ENCODE results near the gene PPP1R1C. TPM values are rescaled to one million over a fixed set of nuclear protein-coding genes. Genes with fewer than 3 reads are reported as not detected.
"Not testable (repeated sequence)": the region's sequence is repeated elsewhere in the genome, so short reads cannot be mapped to it uniquely, and the experiment has no call there.

Gene PPP1R1C
- total and polyA plus RNA-seq, 5 donors from 2014 or later = not detected

DNA sequence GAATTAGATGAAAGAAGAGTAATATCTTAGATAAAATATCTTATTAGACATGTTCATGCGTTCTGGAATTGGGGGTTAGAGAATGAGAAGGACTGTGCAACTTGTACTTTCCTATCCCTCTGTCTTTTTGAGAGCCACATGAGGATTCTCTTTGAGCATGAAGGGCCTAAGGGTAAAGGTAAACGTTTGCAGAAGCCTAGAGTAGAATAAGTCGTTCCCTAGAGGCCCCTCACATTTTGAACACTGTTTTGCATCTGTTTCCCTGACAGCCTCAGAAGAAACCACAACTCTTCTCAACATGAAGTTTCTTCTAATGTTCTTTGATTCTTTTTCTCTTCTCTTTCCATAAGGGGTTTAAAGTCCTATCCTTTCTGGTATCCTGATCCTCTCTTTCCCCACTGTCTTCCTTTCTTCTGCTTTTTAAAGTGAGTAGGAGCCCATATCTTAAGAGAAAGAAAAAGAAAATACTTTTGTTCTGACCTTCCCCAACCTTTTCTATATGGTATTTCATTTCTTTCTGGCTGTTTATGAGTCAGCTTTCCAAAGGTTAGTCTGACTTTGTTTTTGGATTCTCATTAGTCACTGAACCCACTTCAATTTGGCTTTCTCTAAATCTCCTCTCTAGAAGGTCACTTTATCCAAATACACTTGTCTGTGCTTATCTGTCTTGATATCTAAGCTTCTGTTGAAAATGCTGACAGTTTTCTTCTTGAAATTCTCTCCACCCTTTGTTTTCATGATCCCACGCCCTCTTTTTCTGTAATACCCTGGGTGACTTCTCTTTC is 34.8 kb downstream of the PPP1R1C start:
- Mint-ChIP-seq H3K27me3 (no peaks in the 10 kb centered on the region), H3K9me3 (peaks cover 0 to 9% (median 7%) of the 10 kb centered on the region in 7 donors), H3K36me3 (no peaks in the 10 kb centered on the region), H3K27ac (no peak overlapping the region), H3K4me1 (no peaks in the 10 kb centered on the region), H3K4me3 (no peak overlapping the region)
- no peak overlapping the region for H3K27ac ChIP-seq (ENCODE audit: insufficient read depth, low read length, poor library complexity, severe bottlenecking)
- H3K9me3 ChIP-seq (ENCODE audit: control insufficient read depth in 2 of 2, low read length in 2 of 2) = no peaks in the 10 kb centered on the region
- no peak for DNase-seq
- no peaks in the 10 kb centered on the region for H3K4me1 ChIP-seq (ENCODE audit: control insufficient read depth, insufficient read depth, low read length, poor library complexity, severe bottlenecking)
- no peaks in the 10 kb centered on the region for H3K36me3 ChIP-seq (ENCODE audit: control insufficient read depth, insufficient read depth, low read length)
- no peak overlapping the region for H3K4me3 ChIP-seq (ENCODE audit: low read depth, low read length)
- H3K27me3 ChIP-seq (ENCODE audit: control insufficient read depth, insufficient read depth, low read length) = no peaks in the 10 kb centered on the region
- no peak for ATAC-seq (ENCODE audit: low read depth in 2 of 2)

DNA sequence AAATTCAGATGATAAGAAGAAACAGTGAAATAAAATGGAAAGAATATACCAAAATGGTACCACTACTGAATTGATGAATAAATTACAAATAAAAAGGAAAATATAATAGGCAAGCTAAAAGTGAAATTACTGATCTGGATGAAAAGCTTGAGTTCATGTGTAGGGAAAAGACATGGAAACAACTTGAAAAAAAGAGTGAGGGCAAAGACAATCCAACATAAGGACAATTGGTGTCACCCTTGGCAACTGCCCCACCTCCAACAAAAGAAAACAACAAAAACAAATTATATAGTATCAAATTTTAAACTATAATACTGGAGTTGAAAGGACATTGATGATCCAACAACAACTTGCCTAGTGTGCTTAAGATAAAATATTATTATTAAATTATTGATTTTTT is 37.6 kb downstream of the PPP1R1C start:
- Histone ChIP-seq H3K4me3 (ENCODE audit: low read depth, low read length) (no peak overlapping the region), H3K36me3 (ENCODE audit: control insufficient read depth, insufficient read depth, low read length) (no peaks in the 10 kb centered on the region), H3K9me3 (ENCODE audit: control insufficient read depth in 2 of 2, low read length in 2 of 2) (no peaks in the 10 kb centered on the region), H3K4me1 (ENCODE audit: control insufficient read depth, insufficient read depth, low read length, poor library complexity, severe bottlenecking) (no peaks in the 10 kb centered on the region), H3K27me3 (ENCODE audit: control insufficient read depth, insufficient read depth, low read length) (no peaks in the 10 kb centered on the region), H3K27ac (ENCODE audit: insufficient read depth, low read length, poor library complexity, severe bottlenecking) (no peak overlapping the region)
- Mint-ChIP-seq H3K4me3 (no peak overlapping the region), H3K27ac (no peak overlapping the region), H3K9me3 (peaks cover 0 to 9% (median 7%) of the 10 kb centered on the region in 7 donors), H3K27me3 (no peaks in the 10 kb centered on the region), H3K36me3 (no peaks in the 10 kb centered on the region), H3K4me1 (no peaks in the 10 kb centered on the region)
- DNase-seq (no peak), ATAC-seq (ENCODE audit: low read depth in 2 of 2) (no peak)

DNA sequence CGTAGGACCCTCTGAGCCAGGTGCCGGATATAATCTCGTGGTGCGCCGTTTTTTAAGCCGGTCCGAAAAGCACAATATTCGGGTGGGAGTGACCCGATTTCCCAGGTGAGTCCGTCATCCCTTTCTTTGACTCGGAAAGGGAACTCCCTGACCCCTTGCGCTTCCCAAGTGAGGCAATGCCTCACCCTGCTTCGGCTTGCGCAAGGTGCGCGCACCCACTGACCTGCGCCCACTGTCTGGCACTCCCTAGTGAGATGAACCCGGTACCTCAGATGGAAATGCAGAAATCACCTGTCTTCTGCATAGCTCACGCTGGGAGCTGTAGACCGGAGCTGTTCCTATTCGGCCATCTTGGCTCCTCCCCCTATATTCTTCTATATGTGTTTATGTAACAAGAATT is 45.2 kb downstream of the PPP1R1C start:
- H3K36me3 ChIP-seq (ENCODE audit: control insufficient read depth, insufficient read depth, low read length); H3K36me3 Mint-ChIP-seq; H3K27ac Mint-ChIP-seq; H3K9me3 Mint-ChIP-seq; H3K9me3 ChIP-seq (ENCODE audit: control insufficient read depth in 2 of 2, low read length in 2 of 2); H3K4me1 Mint-ChIP-seq; DNase-seq; ATAC-seq (ENCODE audit: low read depth in 2 of 2); H3K27me3 ChIP-seq (ENCODE audit: control insufficient read depth, insufficient read depth, low read length); H3K27me3 Mint-ChIP-seq; H3K4me3 ChIP-seq (ENCODE audit: low read depth, low read length); H3K27ac ChIP-seq (ENCODE audit: insufficient read depth, low read length, poor library complexity, severe bottlenecking); H3K4me3 Mint-ChIP-seq; H3K4me1 ChIP-seq (ENCODE audit: control insufficient read depth, insufficient read depth, low read length, poor library complexity, severe bottlenecking): not testable (repeated sequence)

DNA sequence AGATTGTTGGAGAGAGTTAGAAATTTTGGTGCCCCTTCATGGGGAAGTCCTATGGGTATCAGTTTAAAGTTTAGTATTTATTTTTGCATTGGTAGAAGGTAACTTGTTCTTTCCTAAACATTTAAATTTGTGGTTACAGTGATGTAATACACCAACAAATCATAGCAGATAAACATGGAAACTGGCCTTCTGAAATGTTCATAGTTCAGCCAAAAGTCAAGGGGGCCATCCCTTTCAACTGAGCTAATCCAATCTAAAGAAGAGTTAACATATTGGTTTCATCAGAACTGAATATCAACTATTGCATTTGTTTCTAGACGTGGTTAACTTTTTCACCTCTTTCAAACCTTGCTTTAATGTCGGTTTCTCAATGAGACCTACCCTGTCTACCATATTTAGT is 46.3 kb downstream of the PPP1R1C start:
- no peak for DNase-seq
- H3K27me3 ChIP-seq (ENCODE audit: control insufficient read depth, insufficient read depth, low read length) = no peaks in the 10 kb centered on the region
- Mint-ChIP-seq H3K27me3 (no peaks in the 10 kb centered on the region), H3K4me1 (no peaks in the 10 kb centered on the region), H3K9me3 (peaks cover 0 to 3% (median 0%) of the 10 kb centered on the region in 7 donors), H3K36me3 (no peaks in the 10 kb centered on the region), H3K4me3 (no peak overlapping the region), H3K27ac (no peak overlapping the region)
- H3K4me3 ChIP-seq (ENCODE audit: low read depth, low read length) = no peak overlapping the region
- H3K36me3 ChIP-seq (ENCODE audit: control insufficient read depth, insufficient read depth, low read length) = no peaks in the 10 kb centered on the region
- no peak overlapping the region for H3K27ac ChIP-seq (ENCODE audit: insufficient read depth, low read length, poor library complexity, severe bottlenecking)
- H3K4me1 ChIP-seq (ENCODE audit: control insufficient read depth, insufficient read depth, low read length, poor library complexity, severe bottlenecking) = no peaks in the 10 kb centered on the region
- H3K9me3 ChIP-seq (ENCODE audit: control insufficient read depth in 2 of 2, low read length in 2 of 2) = no peaks in the 10 kb centered on the region
- ATAC-seq (ENCODE audit: low read depth in 2 of 2) = no peak

DNA sequence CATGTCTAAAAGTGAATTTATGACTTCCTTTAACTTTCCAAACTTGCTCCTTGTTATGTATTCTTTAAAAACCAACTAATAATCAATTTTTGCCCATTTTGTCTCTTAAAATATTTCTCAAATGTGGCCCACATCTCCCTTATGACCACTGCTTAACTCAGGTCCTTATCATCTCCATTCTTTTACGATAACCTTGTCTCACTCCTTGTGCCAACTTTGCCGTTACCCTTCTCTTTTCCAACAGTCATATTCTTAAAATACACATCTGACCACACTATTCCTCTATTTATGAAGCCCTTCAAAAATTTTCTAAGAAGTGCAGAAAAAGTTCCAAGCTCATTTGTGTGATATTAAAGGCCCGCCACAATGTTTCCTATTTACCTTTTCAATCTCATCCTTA is 47.8 kb downstream of the PPP1R1C start:
- H3K9me3 Mint-ChIP-seq = peaks cover 0 to 3% (median 0%) of the 10 kb centered on the region in 7 donors
- H3K9me3 ChIP-seq (ENCODE audit: control insufficient read depth in 2 of 2, low read length in 2 of 2) = no peaks in the 10 kb centered on the region
- no peak overlapping the region for H3K27ac ChIP-seq (ENCODE audit: insufficient read depth, low read length, poor library complexity, severe bottlenecking)
- no peak overlapping the region for H3K4me3 Mint-ChIP-seq
- H3K36me3 ChIP-seq (ENCODE audit: control insufficient read depth, insufficient read depth, low read length) = no peaks in the 10 kb centered on the region
- H3K27me3 Mint-ChIP-seq = no peaks in the 10 kb centered on the region
- DNase-seq (no peak), ATAC-seq (ENCODE audit: low read depth in 2 of 2) (no peak)
- no peak overlapping the region for H3K4me3 ChIP-seq (ENCODE audit: low read depth, low read length)
- no peak overlapping the region for H3K27ac Mint-ChIP-seq
- H3K36me3 Mint-ChIP-seq = no peaks in the 10 kb centered on the region
- H3K27me3 ChIP-seq (ENCODE audit: control insufficient read depth, insufficient read depth, low read length) = no peaks in the 10 kb centered on the region
- H3K4me1 ChIP-seq (ENCODE audit: control insufficient read depth, insufficient read depth, low read length, poor library complexity, severe bottlenecking) = no peaks in the 10 kb centered on the region
- H3K4me1 Mint-ChIP-seq = no peaks in the 10 kb centered on the region

DNA sequence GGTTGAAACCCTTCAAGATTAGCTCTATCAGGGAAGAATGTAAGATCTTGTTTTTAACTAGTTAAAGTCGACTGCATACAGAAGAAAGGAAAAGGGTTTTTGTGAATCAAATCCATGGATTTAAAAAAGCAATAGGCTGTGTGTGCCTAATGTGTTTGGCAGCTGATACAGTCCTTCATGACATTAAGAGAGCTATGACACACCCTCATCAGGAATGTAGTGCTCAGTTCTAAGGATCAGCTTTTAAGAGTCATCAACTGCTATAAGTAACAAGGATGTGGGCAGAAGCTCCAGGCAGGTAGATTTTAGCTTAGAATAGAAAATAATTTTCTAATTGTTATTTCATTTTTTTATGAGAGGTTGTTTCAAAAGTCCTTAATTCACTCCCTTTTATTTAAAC is 52.9 kb downstream of the PPP1R1C start:
- no peaks in the 10 kb centered on the region for H3K4me1 ChIP-seq (ENCODE audit: control insufficient read depth, insufficient read depth, low read length, poor library complexity, severe bottlenecking)
- no peak overlapping the region for H3K27ac ChIP-seq (ENCODE audit: insufficient read depth, low read length, poor library complexity, severe bottlenecking)
- ATAC-seq (ENCODE audit: low read depth in 2 of 2) (no peak), DNase-seq (no peak)
- H3K4me3 ChIP-seq (ENCODE audit: low read depth, low read length) = no peak overlapping the region
- Mint-ChIP-seq H3K4me3 (no peak overlapping the region), H3K27ac (no peak overlapping the region), H3K4me1 (no peaks in the 10 kb centered on the region), H3K36me3 (no peaks in the 10 kb centered on the region), H3K27me3 (no peaks in the 10 kb centered on the region), H3K9me3 (peaks cover 0 to 3% (median 0%) of the 10 kb centered on the region in 7 donors)
- no peaks in the 10 kb centered on the region for H3K9me3 ChIP-seq (ENCODE audit: control insufficient read depth in 2 of 2, low read length in 2 of 2)
- no peaks in the 10 kb centered on the region for H3K36me3 ChIP-seq (ENCODE audit: control insufficient read depth, insufficient read depth, low read length)
- H3K27me3 ChIP-seq (ENCODE audit: control insufficient read depth, insufficient read depth, low read length) = no peaks in the 10 kb centered on the region

DNA sequence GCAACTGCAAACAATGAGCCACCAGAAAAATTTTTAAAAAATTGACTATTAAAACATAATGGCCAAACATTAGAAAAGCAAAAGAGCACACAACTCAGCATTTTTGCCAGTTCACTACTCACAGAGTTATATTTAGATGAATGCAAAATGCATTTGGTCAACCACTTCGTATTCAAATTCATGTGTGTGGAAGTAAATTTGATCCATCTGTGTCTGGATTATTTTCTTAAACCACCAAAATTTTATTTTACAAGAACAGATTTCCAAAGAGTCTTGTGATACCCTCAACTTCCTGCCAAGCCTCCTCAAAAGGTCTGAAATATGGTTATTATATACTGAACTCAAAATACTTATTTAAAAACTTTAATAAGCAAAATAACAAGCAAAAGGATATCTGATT is 57.4 kb downstream of the PPP1R1C start:
- no peak overlapping the region for H3K4me3 Mint-ChIP-seq
- no peaks in the 10 kb centered on the region for H3K27me3 Mint-ChIP-seq
- Histone ChIP-seq H3K36me3 (ENCODE audit: control insufficient read depth, insufficient read depth, low read length) (no peaks in the 10 kb centered on the region), H3K9me3 (ENCODE audit: control insufficient read depth in 2 of 2, low read length in 2 of 2) (no peaks in the 10 kb centered on the region), H3K27me3 (ENCODE audit: control insufficient read depth, insufficient read depth, low read length) (no peaks in the 10 kb centered on the region), H3K4me1 (ENCODE audit: control insufficient read depth, insufficient read depth, low read length, poor library complexity, severe bottlenecking) (no peaks in the 10 kb centered on the region), H3K27ac (ENCODE audit: insufficient read depth, low read length, poor library complexity, severe bottlenecking) (no peak overlapping the region), H3K4me3 (ENCODE audit: low read depth, low read length) (no peak overlapping the region)
- no peaks in the 10 kb centered on the region for H3K36me3 Mint-ChIP-seq
- ATAC-seq (ENCODE audit: low read depth in 2 of 2) (no peak), DNase-seq (no peak)
- H3K9me3 Mint-ChIP-seq = peaks cover 0 to 6% (median 0%) of the 10 kb centered on the region in 7 donors
- H3K4me1 Mint-ChIP-seq = no peaks in the 10 kb centered on the region
- H3K27ac Mint-ChIP-seq = no peak overlapping the region

DNA sequence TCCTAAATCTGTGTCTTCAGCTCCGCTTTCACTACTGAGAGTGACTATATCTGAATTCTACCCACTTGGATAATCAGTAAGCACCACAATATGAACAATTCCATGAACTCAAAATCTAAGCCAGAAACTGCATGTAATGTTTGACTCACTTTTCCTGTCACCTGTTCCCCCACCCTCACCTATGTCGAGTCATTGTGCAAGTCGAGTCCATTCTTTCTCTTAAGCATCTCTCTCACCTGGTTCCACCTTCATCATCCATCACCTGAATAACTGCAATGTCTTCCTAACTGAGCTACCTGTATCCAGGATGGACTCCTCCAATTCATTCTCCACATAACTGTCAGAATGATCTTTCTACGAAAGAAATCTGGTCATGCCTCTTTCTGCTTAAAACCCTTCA is 58.2 kb downstream of the PPP1R1C start:
- no peak overlapping the region for H3K27ac ChIP-seq (ENCODE audit: insufficient read depth, low read length, poor library complexity, severe bottlenecking)
- DNase-seq (no peak), ATAC-seq (ENCODE audit: low read depth in 2 of 2) (no peak)
- H3K36me3 ChIP-seq (ENCODE audit: control insufficient read depth, insufficient read depth, low read length) = no peaks in the 10 kb centered on the region
- H3K4me1 Mint-ChIP-seq = no peaks in the 10 kb centered on the region
- H3K4me3 Mint-ChIP-seq = no peak overlapping the region
- H3K27ac Mint-ChIP-seq = peak overlapping the region in 1 of 3 donors; percentile 22
- no peaks in the 10 kb centered on the region for H3K27me3 Mint-ChIP-seq
- H3K4me1 ChIP-seq (ENCODE audit: control insufficient read depth, insufficient read depth, low read length, poor library complexity, severe bottlenecking) = no peaks in the 10 kb centered on the region
- no peaks in the 10 kb centered on the region for H3K9me3 ChIP-seq (ENCODE audit: control insufficient read depth in 2 of 2, low read length in 2 of 2)
- H3K36me3 Mint-ChIP-seq = no peaks in the 10 kb centered on the region
- no peak overlapping the region for H3K4me3 ChIP-seq (ENCODE audit: low read depth, low read length)
- H3K27me3 ChIP-seq (ENCODE audit: control insufficient read depth, insufficient read depth, low read length) = no peaks in the 10 kb centered on the region
- H3K9me3 Mint-ChIP-seq = peaks cover 0 to 6% (median 0%) of the 10 kb centered on the region in 7 donors
